Muscle layer of duodenum (tissue), 2 donors: ENCODE data around the gene BRPF3.

ENCODE experiments used
- H3K27ac ChIP-seq: one replicate; pipeline ENCODE4 v1.7.0; 2013; ENCODE audit warnings: mild to moderate bottlenecking, low read length
- H3K27me3 ChIP-seq: one replicate; pipeline ENCODE4 v1.7.0; 2013; ENCODE audit warnings: low read depth, mild to moderate bottlenecking, control low read depth, low read length
- H3K36me3 ChIP-seq, 2 donors: one replicate each; pipeline ENCODE4 v1.7.0; 2013; ENCODE audit warnings: low read length in 2 of 2, control low read depth in 1 of 2, mild to moderate bottlenecking in 1 of 2; ENCODE audit not compliant: insufficient read depth in 2 of 2, control insufficient read depth in 1 of 2
- H3K4me1 ChIP-seq, 2 donors: one replicate each; pipeline ENCODE4 v1.7.0; 2013; ENCODE audit warnings: low read length in 2 of 2, mild to moderate bottlenecking in 2 of 2, control low read depth in 1 of 2, moderate library complexity in 1 of 2; ENCODE audit not compliant: insufficient read depth in 2 of 2, control insufficient read depth in 1 of 2
- H3K4me3 ChIP-seq, 2 donors: one replicate each; pipeline ENCODE4 v1.7.0; 2013; ENCODE audit warnings: low read length in 2 of 2, low read depth in 1 of 2, mild to moderate bottlenecking in 1 of 2
- H3K9me3 ChIP-seq, 2 donors: one replicate each; pipeline ENCODE4 v1.7.0; 2013; ENCODE audit warnings: low read length in 2 of 2, control low read depth in 1 of 2, mild to moderate bottlenecking in 1 of 2; ENCODE audit not compliant: control insufficient read depth in 1 of 2
- donor health status: healthy.

BRPF3 gene

GRCh38 chr6:36196113-36196879, at the start of gene BRPF3:
TSS of gene BRPF3 (plus strand) at chr6:36196744. CDS start at chr6:36200323, 3,579 bp downstream.
- Histone ChIP-seq H3K36me3 (peaks cover 11 to 16% of the 10 kb centered on the region in 2 donors), H3K27ac (peak within 1 kb of the TSS; percentile 62)

GRCh38 chr6:36147294-36147693, 49.2 kb upstream of the BRPF3 start:
- Histone ChIP-seq H3K36me3 (no peaks in the 10 kb centered on the region), H3K4me3 (no peak overlapping the region), H3K4me1 (no peaks in the 10 kb centered on the region), H3K9me3 (no peaks in the 10 kb centered on the region), H3K27me3 (no peaks in the 10 kb centered on the region), H3K27ac (no peak overlapping the region)

More at GRCh38 chr6:36196113-36196879, at the start of gene BRPF3:
- Histone ChIP-seq H3K9me3 (no peaks in the 10 kb centered on the region), H3K4me1 (peaks cover 8 to 19% of the 10 kb centered on the region in 2 donors), H3K27me3 (no peaks in the 10 kb centered on the region), H3K4me3 (peak within 1 kb of the TSS; percentile 70 to 80)

- no peaks in the 10 kb centered on the region for H3K27me3 ChIP-seq
- H3K4me3 ChIP-seq, result no peak overlapping the region
- no peaks in the 10 kb centered on the region for H3K36me3 ChIP-seq
- H3K9me3 ChIP-seq, result no peaks in the 10 kb centered on the region
- H3K27ac ChIP-seq, result no peak overlapping the region
- H3K4me1 ChIP-seq, result no peaks in the 10 kb centered on the region
These were observed 47.1 kb upstream of the BRPF3 start for GRCh38 chr6:36149476-36149875.

- H3K27me3 ChIP-seq, result no peaks in the 10 kb centered on the region
- H3K4me1 ChIP-seq, result no peaks in the 10 kb centered on the region
- H3K9me3 ChIP-seq, result no peaks in the 10 kb centered on the region
- H3K4me3 ChIP-seq, result no peak overlapping the region
- H3K27ac ChIP-seq, result no peak overlapping the region
- no peaks in the 10 kb centered on the region for H3K36me3 ChIP-seq
These were observed 46.3 kb upstream of the BRPF3 start for GRCh38 chr6:36150283-36150682.

GRCh38 chr6:36154286-36154685, 42.3 kb upstream of the BRPF3 start:
- H3K27me3 ChIP-seq, result no peaks in the 10 kb centered on the region
- H3K4me1 ChIP-seq, result no peaks in the 10 kb centered on the region
- H3K27ac ChIP-seq, result no peak overlapping the region
- H3K36me3 ChIP-seq, result no peaks in the 10 kb centered on the region
- no peaks in the 10 kb centered on the region for H3K9me3 ChIP-seq
- H3K4me3 ChIP-seq, result no peak overlapping the region

- Histone ChIP-seq H3K36me3 (no peaks in the 10 kb centered on the region), H3K27ac (no peak overlapping the region), H3K27me3 (no peaks in the 10 kb centered on the region), H3K4me3 (no peak overlapping the region), H3K4me1 (no peaks in the 10 kb centered on the region), H3K9me3 (no peaks in the 10 kb centered on the region)
These were observed 40.9 kb upstream of the BRPF3 start for GRCh38 chr6:36155662-36156061.

GRCh38 chr6:36160147-36160760, 36.3 kb upstream of the BRPF3 start:
- Histone ChIP-seq H3K27me3 (no peaks in the 10 kb centered on the region), H3K9me3 (no peaks in the 10 kb centered on the region), H3K4me3 (no peak overlapping the region), H3K4me1 (no peaks in the 10 kb centered on the region), H3K36me3 (no peaks in the 10 kb centered on the region), H3K27ac (no peak overlapping the region)

GRCh38 chr6:36169023-36170007, 27.2 kb upstream of the BRPF3 start:
- Histone ChIP-seq H3K9me3 (no peaks in the 10 kb centered on the region), H3K27me3 (no peaks in the 10 kb centered on the region), H3K4me1 (no peaks in the 10 kb centered on the region), H3K36me3 (no peaks in the 10 kb centered on the region), H3K27ac (no peak overlapping the region), H3K4me3 (no peak overlapping the region)

GRCh38 chr6:36170704-36171103, 25.8 kb upstream of the BRPF3 start:
- H3K9me3 ChIP-seq, result no peaks in the 10 kb centered on the region
- no peak overlapping the region for H3K4me3 ChIP-seq
- H3K27ac ChIP-seq, result no peak overlapping the region
- no peaks in the 10 kb centered on the region for H3K27me3 ChIP-seq
- H3K4me1 ChIP-seq, result no peaks in the 10 kb centered on the region
- no peaks in the 10 kb centered on the region for H3K36me3 ChIP-seq

- H3K27me3 ChIP-seq, result no peaks in the 10 kb centered on the region
- no peaks in the 10 kb centered on the region for H3K4me1 ChIP-seq
- no peak overlapping the region for H3K27ac ChIP-seq
- no peaks in the 10 kb centered on the region for H3K36me3 ChIP-seq
- no peaks in the 10 kb centered on the region for H3K9me3 ChIP-seq
- no peak overlapping the region for H3K4me3 ChIP-seq
These were observed 25.0 kb upstream of the BRPF3 start for GRCh38 chr6:36171573-36171972.

- no peaks in the 10 kb centered on the region for H3K4me1 ChIP-seq
- no peak overlapping the region for H3K27ac ChIP-seq
These were observed 19.4 kb upstream of the BRPF3 start for GRCh38 chr6:36177166-36177565.

More at GRCh38 chr6:36177166-36177565, 19.4 kb upstream of the BRPF3 start:
- Histone ChIP-seq H3K36me3 (no peaks in the 10 kb centered on the region), H3K27me3 (no peaks in the 10 kb centered on the region), H3K4me3 (no peak overlapping the region), H3K9me3 (peaks cover 1 to 10% of the 10 kb centered on the region in 2 donors)
